ENCODE measurements around the gene DOCK3. TPM values are rescaled to one million over a fixed set of nuclear protein-coding genes. Genes with fewer than 3 reads are reported as not detected.
A peak's percentile ranks its signal among the peaks of the same experiment; 100 is the strongest.

Gene DOCK3
- total and polyA plus RNA-seq, 9 donors = 0.04 to 0.71 (median 0.27) TPM; not detected in 1

GRCh38 chr3:51375136-51375535 lies 700.4 kb downstream of the DOCK3 start:
- intact Hi-C loops (cut with DNase I) = no loop called here
- H3K9me3 ChIP-seq = no peaks in the 10 kb centered on the region

GRCh38 chr3:51375571-51375970 lies 700.8 kb downstream of the DOCK3 start:
- TF ChIP-seq CTCF (IDR thresholded peaks at IDR 0.05) (no peak), EP300 (IDR thresholded peaks at IDR 0.05) (no peak), POLR2A (IDR thresholded peaks at IDR 0.05) (no peak)
- intact Hi-C loops (cut with DNase I) = no loop called here
- H3K27me3 ChIP-seq = no peaks in the 10 kb centered on the region
- WGBS, 3 donors = 47 to 60% (median 58%) methylated on average over 8 of the region's 8 CpGs
- H3K4me3 ChIP-seq = no peak overlapping the region
- H3K36me3 ChIP-seq = no peaks in the 10 kb centered on the region
- no peaks in the 10 kb centered on the region for H3K9me3 ChIP-seq
- H3K4me1 ChIP-seq (ENCODE audit: insufficient read depth) = no peaks in the 10 kb centered on the region
- DNase-seq = peak in 2 of 5 donors; percentile 2 to 12
- no peak overlapping the region for H3K27ac ChIP-seq

More at GRCh38 chr3:51375136-51375535, 700.4 kb downstream of the DOCK3 start:
- Histone ChIP-seq H3K27me3 (no peaks in the 10 kb centered on the region), H3K36me3 (no peaks in the 10 kb centered on the region), H3K27ac (no peak overlapping the region), H3K4me1 (ENCODE audit: insufficient read depth) (no peaks in the 10 kb centered on the region), H3K4me3 (no peak overlapping the region)
- DNase-seq = peak in 1 of 5 donors; percentile 2
- no peak for TF ChIP-seq EP300 (IDR thresholded peaks at IDR 0.05)
- no peak for TF ChIP-seq POLR2A (IDR thresholded peaks at IDR 0.05)
- no peak for TF ChIP-seq CTCF (IDR thresholded peaks at IDR 0.05)

GRCh38 chr3:51378065-51378464 lies 703.3 kb downstream of the DOCK3 start:
- Histone ChIP-seq H3K27ac (no peak overlapping the region), H3K36me3 (no peaks in the 10 kb centered on the region), H3K4me1 (ENCODE audit: insufficient read depth) (no peaks in the 10 kb centered on the region), H3K9me3 (no peaks in the 10 kb centered on the region), H3K4me3 (no peak overlapping the region), H3K27me3 (no peaks in the 10 kb centered on the region)
- WGBS, 3 donors = 79 to 88% (median 87%) methylated on average over 5 of the region's 5 CpGs
- DNase-seq = peak in 1 of 5 donors; percentile 7
- TF ChIP-seq EP300 (IDR thresholded peaks at IDR 0.05) (no peak), CTCF (IDR thresholded peaks at IDR 0.05) (no peak), POLR2A (IDR thresholded peaks at IDR 0.05) (no peak)
- intact Hi-C loops (cut with DNase I) = no loop called here

GRCh38 chr3:51378726-51379125 lies 704.0 kb downstream of the DOCK3 start:
- TF ChIP-seq POLR2A (IDR thresholded peaks at IDR 0.05) = no peak
- TF ChIP-seq EP300 (IDR thresholded peaks at IDR 0.05) = no peak
- no peak for TF ChIP-seq CTCF (IDR thresholded peaks at IDR 0.05)
- 79 to 89% (median 86%) methylated on average over 2 of the region's 2 CpGs for WGBS, 3 donors
- H3K36me3 ChIP-seq = no peaks in the 10 kb centered on the region
- no peak overlapping the region for H3K27ac ChIP-seq
- H3K9me3 ChIP-seq = no peaks in the 10 kb centered on the region
- DNase-seq = peak in 2 of 5 donors; percentile 5
- intact Hi-C loops (cut with DNase I) = no loop called here
- H3K4me1 ChIP-seq (ENCODE audit: insufficient read depth) = no peaks in the 10 kb centered on the region
- no peaks in the 10 kb centered on the region for H3K27me3 ChIP-seq
- H3K4me3 ChIP-seq = no peak overlapping the region

All from ovary (tissue), 9 donors.